NCI-H1048 (cell line): ENCODE data around the gene TGM3.
"Not testable (repeated sequence)": the region's sequence is repeated elsewhere in the genome, so short reads cannot be mapped to it uniquely, and the experiment has no call there.

ENCODE experiments used
- DNase-seq: peaks from one replicate; lab custom pipeline; 2025; lab: John Stamatoyannopoulos, UW

Gene TGM3, protein sequence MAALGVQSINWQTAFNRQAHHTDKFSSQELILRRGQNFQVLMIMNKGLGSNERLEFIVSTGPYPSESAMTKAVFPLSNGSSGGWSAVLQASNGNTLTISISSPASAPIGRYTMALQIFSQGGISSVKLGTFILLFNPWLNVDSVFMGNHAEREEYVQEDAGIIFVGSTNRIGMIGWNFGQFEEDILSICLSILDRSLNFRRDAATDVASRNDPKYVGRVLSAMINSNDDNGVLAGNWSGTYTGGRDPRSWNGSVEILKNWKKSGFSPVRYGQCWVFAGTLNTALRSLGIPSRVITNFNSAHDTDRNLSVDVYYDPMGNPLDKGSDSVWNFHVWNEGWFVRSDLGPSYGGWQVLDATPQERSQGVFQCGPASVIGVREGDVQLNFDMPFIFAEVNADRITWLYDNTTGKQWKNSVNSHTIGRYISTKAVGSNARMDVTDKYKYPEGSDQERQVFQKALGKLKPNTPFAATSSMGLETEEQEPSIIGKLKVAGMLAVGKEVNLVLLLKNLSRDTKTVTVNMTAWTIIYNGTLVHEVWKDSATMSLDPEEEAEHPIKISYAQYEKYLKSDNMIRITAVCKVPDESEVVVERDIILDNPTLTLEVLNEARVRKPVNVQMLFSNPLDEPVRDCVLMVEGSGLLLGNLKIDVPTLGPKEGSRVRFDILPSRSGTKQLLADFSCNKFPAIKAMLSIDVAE

GRCh38 chr20:2295886-2296515 lies at the start of gene TGM3:
Gene TGM3, plus strand, starts transcription at chr20:2296001. Its CDS starts 63 bp downstream, at chr20:2296064.
- no peak for DNase-seq

GRCh38 chr20:2246069-2246491 lies 49.7 kb upstream of the TGM3 start:
- DNase-seq = no peak

- no peak for DNase-seq
Observed at GRCh38 chr20:2248837-2249236, 47.0 kb upstream of the TGM3 start.

GRCh38 chr20:2249935-2250334 lies 45.9 kb upstream of the TGM3 start:
- DNase-seq = no peak

GRCh38 chr20:2252419-2252997 lies 43.3 kb upstream of the TGM3 start:
- DNase-seq = no peak

DNA sequence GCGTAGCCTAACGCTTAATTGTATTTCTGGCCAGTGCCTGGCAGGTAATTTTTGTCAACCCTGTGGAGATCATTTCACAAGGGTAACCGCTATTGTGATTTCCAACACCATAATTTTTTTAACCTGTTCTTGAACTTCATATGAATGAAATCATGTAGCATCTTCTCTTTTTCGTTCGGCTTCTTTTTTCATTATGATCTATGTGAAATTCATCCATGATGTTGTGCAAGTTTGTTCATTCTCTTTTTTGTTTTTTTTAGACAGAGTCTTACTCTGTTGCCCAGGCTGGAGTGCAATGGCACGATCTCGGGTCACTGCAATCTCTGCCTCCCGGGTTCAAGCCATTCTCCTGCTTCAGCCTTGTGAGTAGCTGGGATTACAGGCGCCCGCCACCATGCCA lies 42.5 kb upstream of the TGM3 start:
- no peak for DNase-seq

GRCh38 chr20:2254333-2254732 lies 41.5 kb upstream of the TGM3 start:
- DNase-seq = no peak

- DNase-seq = no peak
Observed at GRCh38 chr20:2255926-2256531, 39.8 kb upstream of the TGM3 start.

GRCh38 chr20:2259731-2260130 lies 36.1 kb upstream of the TGM3 start:
- no peak for DNase-seq

- DNase-seq = no peak
Observed at GRCh38 chr20:2260250-2260649, 35.6 kb upstream of the TGM3 start.

DNA sequence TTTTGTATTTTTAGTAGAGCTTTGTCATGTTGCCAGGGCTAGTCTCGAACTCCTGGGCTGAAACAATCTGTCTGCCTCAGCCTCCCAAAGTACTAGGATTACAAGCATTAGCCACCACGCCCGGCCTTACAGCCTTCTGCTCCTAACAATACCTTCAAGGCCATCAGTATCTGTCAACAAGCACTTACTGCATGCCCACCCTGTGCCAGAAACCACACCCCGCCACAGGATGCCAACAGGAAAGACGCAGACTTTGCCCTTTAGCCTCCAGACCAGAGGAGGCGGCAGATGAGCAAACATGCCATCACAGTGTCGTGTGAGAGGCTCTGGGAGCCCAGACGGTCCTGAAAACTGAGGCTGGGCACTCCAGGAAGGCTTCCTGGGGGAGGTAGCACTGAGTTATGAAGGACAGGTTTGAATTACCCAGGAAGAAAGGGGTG lies 34.7 kb upstream of the TGM3 start:
- DNase-seq = no peak

DNA sequence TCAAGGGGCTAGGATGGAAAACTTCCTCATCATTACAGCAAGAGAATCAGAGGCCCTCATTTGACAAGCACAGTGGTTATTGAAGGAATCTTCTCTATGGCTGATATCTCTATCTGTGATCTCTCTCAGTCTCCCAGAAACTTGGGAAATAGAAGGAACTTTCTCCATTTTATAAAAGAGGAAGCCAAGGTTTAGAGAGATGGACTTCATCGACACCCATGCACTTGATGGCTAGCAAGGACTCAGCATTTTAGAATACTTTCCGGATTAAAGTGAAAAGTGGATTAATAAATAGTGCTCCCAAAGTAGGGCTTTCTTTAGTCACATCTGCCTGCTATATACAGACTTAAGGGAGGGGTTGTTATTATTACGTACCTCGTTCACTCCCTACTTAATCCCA lies 34.2 kb upstream of the TGM3 start:
- DNase-seq = no peak

DNA sequence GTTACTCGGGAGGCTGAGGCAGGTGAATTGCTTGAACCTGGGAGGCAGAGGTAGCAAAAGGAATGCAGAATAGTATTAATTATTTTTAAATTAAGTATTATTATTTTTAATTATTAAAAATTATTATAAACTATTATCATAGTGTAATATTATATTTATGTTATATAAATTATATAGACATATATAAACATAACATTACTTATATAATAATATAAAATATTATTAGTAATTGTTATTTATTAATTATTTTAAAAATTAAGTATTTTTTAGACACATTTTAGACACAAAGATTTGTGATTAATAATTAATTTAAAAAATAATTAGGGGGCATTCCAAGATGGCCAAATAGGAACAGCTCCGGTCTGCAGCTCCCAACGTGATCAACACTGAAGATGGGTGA lies 31.7 kb upstream of the TGM3 start:
- no peak for DNase-seq

DNA sequence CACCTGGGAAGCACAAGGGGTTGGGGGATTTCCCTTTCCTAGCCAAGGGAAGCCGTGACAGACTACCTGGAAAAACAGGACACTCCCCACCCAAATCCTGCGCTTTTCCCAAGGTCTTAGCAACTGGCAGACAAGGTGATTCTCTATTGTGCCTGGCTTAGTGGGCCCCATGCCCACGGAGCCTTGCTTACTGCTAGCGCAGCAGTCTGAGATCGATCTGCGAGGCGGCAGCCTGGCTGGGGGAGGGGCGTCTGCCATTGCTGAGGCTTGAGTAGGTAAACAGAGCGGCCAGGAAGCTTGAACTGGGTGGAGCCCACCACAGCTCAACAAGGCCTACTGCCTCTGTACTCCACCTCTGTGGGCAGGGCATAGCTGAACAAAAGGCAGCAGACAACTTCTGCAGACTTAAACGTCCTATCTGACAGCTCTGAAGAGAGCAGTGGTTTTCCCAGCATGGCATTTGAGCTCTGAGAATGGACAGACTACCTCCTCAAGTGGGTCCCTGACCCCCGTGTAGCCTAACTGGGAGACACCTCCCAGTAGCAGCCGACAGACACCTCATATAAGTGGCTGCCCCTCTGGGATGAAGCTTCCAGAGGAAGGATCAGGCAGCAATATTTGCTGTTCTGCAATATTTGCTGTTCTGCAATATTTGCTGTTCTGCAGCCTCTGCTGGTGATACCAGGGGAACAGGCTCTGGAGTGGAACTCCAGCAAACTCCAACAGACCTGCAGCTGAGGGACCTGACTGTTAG lies 31.0 kb upstream of the TGM3 start:
- not testable (repeated sequence) for DNase-seq

DNA sequence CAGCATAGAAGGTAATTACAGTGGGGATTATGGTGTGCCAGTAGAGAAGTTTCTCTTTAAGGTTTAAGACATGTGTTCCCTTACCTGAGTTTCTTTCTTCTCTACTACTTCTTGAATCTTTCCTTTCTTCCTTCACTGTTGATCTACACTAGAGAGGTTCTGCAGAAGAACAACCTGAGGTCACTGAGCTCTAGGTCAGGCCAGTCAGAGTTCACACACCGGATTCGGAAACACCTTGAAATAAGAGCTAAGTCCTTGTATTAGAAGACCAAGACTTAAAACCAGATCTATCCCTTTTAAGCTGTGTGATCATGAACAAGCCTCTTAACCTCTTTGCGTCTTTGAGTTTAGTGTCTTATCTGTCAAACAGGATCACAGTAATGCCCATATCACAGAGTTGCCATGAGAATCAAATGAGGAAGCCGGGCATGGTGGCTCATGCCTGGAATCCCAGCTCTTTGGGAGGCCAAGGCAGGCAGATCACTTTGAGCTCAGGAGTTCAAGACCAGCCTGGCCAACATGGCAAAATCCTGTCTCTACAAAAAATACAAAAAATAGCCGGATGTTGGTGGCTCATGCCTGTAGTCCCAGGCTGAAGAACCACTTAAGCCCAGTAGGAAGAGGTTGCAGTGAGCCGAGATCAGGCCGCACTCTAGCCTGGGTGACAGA lies 22.0 kb upstream of the TGM3 start:
- no peak for DNase-seq

DNA sequence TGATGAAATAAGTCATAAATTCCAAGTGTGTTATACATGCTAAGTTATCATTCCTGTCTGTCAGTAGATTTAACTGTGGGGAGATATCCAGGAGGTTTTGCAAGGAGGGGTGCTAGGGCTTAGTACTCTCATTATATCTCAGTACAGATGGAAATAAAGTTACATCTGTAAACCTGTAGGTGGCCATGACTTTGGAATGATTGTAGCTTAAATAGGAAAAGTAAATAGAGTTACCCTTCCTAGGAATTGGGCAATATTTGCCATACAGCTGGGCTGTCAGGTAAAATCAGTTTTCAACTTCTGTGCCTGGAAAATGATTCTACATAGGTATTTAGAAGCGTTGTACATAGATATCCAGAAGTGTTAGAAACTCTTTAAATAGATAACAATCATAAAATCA lies 19.8 kb upstream of the TGM3 start:
- no peak for DNase-seq

DNA sequence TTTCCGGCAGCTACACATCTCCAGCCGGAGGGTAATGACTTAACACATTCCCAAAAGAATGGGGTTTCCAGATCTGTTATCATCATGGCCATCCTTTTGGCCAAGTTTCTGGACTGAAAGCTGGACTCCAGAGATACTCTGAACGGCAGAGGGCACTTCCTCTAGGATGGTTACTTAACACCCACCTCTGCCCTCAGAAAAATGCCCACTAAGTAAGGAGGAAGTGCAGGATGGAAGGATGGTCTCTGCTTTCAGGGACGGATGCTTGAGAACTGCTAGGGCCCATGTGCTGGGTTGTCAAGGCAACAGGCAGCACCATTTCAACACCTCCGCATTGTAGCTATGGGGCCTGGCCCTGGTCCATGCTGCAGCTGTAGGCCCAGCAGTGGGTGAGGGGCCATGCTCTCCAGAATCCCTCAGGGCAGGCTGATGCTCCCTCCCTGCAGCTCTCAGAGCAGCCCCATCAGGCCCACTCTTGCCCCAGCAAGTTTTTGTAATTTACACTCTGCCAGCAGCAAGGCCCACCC lies 16.5 kb upstream of the TGM3 start:
- DNase-seq = no peak

DNA sequence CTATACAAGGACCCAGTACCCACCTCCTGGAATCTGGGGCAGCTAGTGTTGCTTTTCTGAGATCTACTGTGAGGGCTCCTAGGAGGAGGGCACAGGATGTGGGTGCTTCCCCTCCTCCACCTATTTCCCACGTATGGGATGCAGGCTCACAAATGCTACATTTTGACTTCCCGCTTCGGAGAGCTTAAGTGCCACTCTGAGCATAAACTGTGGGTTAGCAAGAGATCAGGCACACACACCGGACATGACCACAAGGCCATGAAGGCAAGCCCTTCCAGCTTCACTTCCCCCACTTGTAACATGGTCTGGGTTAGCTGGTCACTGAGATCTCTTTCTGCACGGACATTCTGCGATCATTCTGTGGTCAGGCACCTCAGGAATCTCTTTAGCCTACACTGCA lies 15.7 kb upstream of the TGM3 start:
- no peak for DNase-seq

DNA sequence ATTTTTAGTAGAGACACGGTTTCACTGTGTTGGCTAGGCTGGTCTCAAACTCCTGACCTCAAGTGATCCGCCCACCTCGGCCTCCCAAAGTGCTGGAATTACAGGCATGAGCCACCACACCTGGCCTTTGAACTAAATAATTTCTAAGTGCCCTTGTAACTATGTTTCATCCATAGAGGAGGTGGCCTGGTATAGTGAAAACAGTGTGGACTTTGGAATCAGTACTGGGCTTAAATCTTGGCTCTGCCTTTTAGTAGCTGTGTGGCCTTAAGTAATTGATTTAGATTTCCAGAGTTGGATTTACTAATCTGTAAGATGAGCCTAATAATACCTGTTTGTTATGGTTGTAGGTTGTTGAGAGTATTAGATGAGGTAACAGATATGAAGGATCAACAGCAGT lies 14.2 kb upstream of the TGM3 start:
- no peak for DNase-seq

DNA sequence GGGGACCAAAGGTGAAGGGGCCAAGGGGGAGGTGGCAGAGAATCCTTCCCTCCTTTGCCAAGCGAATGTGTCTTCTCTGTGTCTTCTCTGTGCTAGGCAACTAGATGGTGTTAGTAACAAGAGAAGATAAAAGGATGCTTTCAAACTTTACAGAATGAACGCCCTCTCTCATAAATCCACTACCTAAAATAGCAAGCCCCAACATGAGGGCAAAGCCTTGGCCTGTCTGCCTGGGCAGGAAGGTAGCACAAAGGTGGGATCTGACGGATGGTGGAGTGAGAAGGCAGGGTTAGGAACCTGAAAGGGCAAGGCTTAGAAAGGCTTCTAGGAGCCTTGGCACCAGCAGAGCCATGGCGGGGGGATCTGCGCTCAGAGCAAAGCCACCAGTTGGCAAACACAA lies 13.6 kb upstream of the TGM3 start:
- no peak for DNase-seq
